Cerebellar nuclear complex (tissue), 1 donor: ENCODE data around the gene KDM1A.
A peak's percentile ranks its signal among the peaks of the same experiment; 100 is the strongest.

Experiments
- DNase-seq, 2 experiments: peaks; one replicate each; lab custom pipeline; 2025; lab: John Stamatoyannopoulos, UW

The KDM1A gene

DNA sequence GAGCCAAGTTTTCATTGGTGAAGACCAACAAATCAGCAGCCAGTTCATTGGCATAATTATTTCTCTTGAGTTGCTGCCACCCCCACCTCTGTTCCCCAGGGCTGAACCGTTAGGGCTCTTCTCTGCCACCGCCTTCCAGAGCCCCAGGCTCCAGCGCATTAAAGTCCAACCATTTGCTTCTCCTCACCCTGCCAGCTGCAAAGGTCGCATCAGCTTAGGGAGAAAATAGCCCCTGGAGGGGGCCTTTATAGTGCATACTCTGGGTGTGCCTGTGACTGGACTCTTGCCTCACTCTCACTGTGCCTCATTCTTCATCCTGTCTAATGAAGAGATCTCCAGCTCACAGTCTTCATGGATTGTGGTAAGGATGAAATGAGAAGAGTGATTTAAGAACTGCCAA lies 50.4 kb downstream of the KDM1A start:
- DNase-seq = no peak

- DNase-seq = no peak
Measured at GRCh38 chr1:23074012-23074411, 54.7 kb downstream of the KDM1A start.

DNA sequence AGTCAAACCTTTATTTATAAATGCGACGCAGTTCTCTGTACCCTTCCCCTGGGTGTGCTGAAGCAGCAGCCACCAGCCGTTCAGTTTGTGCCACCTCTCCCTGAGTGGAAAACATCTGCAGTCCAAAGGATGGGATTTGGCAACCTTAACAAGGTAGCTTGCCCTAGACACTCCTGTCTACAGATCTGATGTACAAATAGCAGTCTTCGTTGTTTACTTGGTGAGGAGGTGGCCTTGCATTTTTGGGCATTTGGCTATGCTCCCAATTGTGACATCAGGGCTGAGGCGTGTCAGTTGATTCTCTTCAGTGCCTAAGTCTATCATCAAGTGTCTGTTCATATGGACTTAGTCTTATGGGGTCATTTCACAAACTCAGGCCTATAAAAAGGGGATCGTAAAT lies 59.8 kb downstream of the KDM1A start:
- no peak for DNase-seq

DNA sequence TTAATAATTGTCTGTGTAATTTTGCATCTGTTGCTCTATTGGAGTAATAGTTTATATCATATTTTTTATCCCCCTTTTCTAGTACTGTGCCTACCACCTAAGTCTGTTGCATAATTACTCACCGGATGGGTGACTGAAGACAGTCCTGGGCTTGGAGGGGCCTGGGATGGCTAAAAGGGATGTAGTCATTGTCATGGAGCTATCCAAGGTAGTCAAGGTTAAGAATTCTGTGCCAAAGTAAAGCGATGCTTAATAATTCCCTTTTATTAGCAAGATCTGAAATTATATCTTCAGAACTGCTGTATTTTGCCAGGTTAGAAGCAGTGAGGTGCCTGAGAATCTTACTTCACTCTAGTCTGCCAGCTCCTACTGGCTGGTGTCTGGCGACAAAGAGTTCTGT lies 61.6 kb downstream of the KDM1A start:
- no peak for DNase-seq

GRCh38 chr1:23081376-23081775 lies 62.1 kb downstream of the KDM1A start:
- DNase-seq = no peak

DNA sequence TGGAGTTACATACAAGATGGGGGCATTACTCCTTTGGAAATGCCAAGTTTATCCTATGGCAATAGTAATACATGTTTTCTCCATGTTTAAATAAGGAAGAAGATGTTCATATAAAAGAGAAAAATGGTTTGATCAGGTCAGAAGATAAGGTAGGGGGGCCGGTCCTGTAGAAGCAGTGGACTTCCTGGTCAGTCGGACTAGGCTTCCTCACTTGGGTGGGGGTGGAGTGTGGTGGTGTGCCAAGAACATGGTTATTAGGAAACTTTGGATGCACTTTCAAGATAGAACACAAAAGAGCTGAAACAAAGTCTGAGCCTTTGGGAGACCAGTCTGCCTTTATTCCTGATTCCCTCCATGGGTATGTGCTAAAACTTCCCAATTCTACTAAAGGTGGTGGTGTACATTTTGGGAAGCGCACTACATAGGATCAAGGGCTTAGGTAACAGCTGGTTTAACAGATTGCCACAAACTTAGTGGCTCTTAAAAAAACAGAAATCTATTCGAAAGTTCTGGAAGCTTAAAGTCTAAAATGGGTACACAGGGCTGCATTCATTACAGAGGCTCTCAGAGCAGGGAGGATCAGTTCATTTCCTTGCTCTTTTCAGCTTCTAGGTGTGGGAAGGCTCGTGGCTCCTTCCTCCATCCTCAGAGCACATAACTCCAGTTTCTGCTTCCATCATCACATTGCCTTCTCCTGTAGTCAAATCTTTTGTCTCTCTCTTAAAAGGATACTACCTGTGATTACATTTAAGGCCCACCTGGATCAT lies 64.6 kb downstream of the KDM1A start:
- DNase-seq = no peak

DNA sequence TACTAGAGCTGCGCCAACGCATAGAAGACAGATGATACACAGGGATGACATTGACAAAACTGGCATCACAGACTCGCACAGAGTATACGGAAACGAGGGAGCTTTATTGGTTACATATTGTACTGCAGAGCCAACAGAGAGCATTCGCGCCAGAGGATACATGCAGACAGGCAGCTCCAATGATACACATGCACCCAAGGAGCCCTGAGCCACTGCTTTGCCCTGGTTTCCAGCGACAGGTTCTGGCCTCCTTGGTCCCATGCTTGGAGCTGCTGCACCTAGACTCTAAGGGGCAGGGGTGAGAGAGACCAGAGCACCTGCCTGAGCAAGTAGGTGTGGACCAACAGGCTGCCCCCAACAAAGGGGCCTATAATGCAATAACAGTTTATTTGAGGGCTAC lies 65.6 kb downstream of the KDM1A start:
- no peak for DNase-seq

DNA sequence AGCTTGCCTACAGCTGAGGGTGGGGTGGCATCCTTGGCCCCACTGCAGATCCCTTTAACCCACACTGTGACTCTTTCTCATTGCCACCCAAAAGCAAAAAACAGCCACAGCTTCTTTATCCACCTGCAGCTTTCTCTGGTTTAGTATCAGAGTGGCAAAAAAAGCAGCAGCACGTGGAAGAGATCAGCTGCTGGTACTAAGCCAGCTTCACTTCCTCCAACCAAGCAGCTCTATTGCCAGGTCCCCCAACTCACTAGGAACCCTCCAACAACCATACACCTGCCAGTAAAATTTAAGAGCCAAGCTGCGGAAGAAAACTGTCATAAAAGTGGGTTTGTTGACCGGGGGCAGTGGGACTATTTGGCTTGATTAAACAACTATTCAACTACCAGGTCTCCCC lies 66.4 kb downstream of the KDM1A start:
- no peak for DNase-seq

GRCh38 chr1:23088027-23088426 lies 68.8 kb downstream of the KDM1A start:
- DNase-seq = no peak

DNA sequence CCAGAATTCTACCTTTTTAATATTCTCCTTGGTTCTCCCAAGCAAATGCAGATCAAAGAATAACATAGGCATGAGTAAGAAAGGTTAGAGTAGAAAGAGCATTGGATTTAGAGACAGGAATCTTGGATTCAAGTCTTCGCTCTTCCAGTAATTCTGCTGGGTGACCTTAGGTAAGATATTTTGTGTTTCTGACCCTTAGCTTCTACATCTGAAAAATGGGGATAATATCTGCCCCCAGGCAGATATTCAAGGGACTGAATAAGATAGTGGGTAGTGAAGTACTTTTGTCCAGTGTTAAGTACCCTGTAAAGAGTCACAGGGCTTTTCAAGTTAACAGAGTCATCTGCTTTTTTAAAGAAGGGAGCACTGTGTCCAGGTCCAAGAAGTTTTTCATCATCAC lies 70.8 kb downstream of the KDM1A start:
- no peak for DNase-seq

DNA sequence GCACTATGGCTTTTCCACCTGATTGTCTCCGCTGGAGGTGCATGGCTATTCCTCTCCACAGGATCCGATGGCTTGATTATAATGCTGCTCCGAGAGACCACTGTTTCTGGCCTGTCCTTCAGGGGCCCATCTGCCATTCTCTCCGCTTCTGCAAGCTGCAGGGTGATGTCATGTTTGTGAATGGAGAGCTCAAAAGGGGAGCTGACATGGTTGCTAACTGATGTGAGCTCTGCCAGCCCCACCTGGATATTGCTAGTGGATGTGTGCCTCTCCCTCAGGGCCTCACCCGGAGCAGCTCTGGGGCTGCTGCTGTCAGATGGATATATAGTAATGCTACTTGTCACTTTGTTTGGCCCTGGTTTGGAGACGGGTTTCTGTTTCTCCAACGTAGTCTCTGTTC lies 72.3 kb downstream of the KDM1A start:
- DNase-seq = no peak

GRCh38 chr1:23092447-23092846 lies 73.2 kb downstream of the KDM1A start:
- DNase-seq = no peak

- no peak for DNase-seq
Measured at GRCh38 chr1:23097316-23097715, 78.0 kb downstream of the KDM1A start.

GRCh38 chr1:23098463-23099170 lies 79.3 kb downstream of the KDM1A start:
- DNase-seq = peak in 1 of 2 experiments; percentile 22

DNA sequence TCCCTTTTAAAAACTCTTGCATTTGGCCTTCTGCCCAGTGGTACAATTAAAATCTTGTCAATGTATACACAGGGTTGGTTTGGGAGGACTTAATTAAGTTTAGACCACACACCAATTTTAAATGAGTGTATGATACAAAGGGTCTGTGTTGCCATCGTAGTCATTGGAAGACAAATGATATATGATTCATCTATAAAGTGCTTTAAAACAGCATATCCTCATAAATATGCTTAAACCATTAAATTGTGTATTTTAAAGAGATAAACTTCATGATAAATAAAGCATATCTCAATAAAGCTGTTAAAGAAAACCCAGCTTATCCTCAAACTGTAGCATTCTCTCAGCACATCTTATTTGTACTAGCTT lies 79.9 kb downstream of the KDM1A start:
- no peak for DNase-seq

GRCh38 chr1:23100074-23100748 lies 80.9 kb downstream of the KDM1A start:
- DNase-seq = no peak

DNA sequence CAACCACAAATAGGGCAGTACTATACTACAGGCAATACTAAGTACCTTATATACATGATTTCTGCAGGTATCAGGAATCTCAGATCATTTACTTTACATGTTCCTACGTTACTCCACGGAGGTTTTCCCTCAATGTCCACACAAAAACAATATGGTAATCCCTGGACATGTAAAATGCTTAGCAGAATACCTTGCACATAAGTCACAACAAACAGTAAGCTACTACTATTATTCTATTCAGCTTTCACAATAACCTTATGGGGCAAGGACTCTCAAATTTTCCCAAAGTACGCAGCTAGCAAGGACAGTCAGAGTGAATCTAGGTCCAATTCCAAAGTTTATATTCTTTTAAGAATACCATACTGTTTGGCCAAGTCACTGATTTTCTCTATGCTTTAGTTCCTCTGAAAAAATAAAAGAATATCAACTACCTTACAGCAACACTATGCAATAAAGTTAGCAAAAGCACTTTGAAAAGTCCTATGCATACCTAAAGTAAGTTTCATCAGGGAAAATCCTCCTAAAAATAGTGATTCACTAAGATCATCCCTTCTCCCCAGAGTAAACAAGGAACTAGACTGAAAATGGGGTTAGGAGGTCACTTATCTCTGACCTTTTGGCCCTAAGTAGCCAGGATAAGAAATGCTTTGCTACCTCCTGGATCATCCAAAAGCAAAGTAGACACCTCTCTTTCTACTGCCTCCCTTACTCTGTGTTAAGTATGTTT lies 82.0 kb downstream of the KDM1A start:
- DNase-seq = no peak

- no peak for DNase-seq
Measured at GRCh38 chr1:23101887-23102286, 82.6 kb downstream of the KDM1A start.

- DNase-seq = no peak
Measured at GRCh38 chr1:23102289-23102688, 83.0 kb downstream of the KDM1A start.

DNA sequence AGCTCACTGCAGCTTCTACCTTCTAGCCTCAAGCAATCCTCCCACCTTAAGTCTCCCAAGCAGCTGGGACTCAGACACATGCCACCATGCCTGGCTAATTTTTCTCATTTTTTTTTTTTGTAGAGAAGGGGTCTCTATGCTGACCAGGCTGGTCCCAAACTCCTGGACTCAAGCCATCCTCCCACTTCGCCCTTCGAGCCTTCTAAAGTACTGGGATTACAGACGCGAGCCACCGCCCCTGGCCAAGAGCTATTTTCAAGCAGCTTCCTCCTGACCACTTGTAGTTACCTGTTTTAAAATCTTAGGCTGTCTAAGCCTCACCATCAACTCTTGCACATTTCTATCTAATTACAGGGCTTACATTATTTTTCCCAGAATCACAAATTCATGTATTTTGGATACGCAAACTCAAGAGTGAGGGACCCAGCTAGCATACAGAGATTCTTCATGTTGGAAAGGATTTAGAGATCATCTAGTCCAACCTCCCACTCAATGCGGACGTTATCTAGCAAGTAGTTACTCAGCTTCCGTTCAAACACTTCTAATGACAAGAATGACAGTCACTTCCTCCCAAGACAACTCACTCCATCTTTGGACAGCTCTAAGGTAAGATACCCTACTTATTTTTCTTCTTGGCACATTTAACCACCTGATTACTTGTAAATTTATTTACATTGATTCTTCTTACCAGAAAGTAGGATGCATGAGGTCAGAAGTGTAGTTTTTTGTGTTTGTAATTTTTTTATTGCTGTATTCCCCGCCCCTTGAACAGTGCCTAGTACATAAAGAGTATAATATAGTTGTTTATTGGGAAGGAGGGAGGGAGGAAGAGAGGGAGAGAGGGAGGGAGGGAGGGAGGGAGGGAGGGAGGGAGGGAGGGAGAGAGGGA lies 84.0 kb downstream of the KDM1A start:
- no peak for DNase-seq

- no peak for DNase-seq
Measured at GRCh38 chr1:23108918-23109533, 89.8 kb downstream of the KDM1A start.
